ENCODE measurements around the gene TTLL6.

DNA sequence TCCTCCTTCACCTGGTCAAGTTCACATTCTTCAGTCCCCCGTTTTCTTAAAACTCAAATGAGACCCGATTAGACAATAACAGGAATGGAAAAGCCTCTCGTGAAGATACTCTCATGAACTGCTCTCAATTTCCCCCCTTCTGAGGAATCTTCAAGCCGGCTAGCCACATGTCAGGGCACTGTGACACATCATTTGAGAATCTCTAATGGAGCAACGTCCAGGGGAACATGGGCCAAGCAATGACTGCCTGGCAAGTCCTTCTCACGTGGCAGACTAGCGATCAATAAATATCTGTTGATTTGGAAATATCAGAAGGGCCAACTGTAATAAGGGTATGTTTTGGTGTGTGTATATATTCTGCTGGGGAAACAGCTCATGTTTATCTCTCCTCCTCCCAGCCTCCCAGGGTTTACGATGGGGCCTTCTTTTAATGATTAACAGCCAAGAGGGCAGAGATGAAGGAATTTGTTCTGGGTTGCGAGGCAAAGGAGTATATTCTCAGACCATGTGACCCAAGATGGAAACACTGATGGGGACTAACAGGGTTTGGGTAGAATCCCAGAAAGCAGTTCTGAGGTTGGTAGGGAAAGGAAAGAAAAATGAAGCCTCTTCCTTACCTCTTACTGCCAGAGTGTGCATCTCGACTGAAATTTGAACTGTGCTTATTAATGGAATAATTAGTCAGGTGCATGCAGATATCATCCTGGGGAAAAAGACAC, 21.4 kb downstream of the TTLL6 start:
- TF ChIP-seq, protein P1, sequence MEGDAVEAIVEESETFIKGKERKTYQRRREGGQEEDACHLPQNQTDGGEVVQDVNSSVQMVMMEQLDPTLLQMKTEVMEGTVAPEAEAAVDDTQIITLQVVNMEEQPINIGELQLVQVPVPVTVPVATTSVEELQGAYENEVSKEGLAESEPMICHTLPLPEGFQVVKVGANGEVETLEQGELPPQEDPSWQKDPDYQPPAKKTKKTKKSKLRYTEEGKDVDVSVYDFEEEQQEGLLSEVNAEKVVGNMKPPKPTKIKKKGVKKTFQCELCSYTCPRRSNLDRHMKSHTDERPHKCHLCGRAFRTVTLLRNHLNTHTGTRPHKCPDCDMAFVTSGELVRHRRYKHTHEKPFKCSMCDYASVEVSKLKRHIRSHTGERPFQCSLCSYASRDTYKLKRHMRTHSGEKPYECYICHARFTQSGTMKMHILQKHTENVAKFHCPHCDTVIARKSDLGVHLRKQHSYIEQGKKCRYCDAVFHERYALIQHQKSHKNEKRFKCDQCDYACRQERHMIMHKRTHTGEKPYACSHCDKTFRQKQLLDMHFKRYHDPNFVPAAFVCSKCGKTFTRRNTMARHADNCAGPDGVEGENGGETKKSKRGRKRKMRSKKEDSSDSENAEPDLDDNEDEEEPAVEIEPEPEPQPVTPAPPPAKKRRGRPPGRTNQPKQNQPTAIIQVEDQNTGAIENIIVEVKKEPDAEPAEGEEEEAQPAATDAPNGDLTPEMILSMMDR (IDR thresholded peaks at IDR 0.05), result no peak
- no peak for TF ChIP-seq EP300 (IDR thresholded peaks at IDR 0.05)

All from stomach (tissue), 4 donors.